H7 (cell line): ENCODE results near the gene RAPGEF5. TPM values are rescaled to one million over a fixed set of nuclear protein-coding genes. Genes with fewer than 3 reads are reported as not detected.

ENCODE experiments used
- DNase-seq: peaks from one replicate; pipeline ENCODE4 v3.0.0; 2012
- H3K27me3 ChIP-seq: 2 replicates; pipeline ENCODE4 v1.6.0; 2011; ENCODE audit warnings: mild to moderate bottlenecking, low read length; ENCODE audit not compliant: control insufficient read depth, insufficient read depth
- H3K36me3 ChIP-seq: replicated peaks from 2 replicates; pipeline ENCODE4 v1.5.1; 2011; ENCODE audit warnings: low read length; ENCODE audit not compliant: control insufficient read depth, insufficient read depth
- H3K4me3 ChIP-seq: 2 replicates; pipeline ENCODE4 v1.5.1; 2011; ENCODE audit warnings: low read depth, mild to moderate bottlenecking, control low read depth, low read length, moderate library complexity; ENCODE audit not compliant: insufficient read depth
- total RNA-seq: library from RNA; depleted of rRNA; stranded (reverse); fragments of >200 nt; shearing (Covaris generic); gene quantifications from 2 replicates; pipeline ENCODE4 v1.2.3, GENCODE V29; 2014

Gene RAPGEF5
- total RNA-seq, 1 experiment from 2014 or later = 4.2 TPM

DNA sequence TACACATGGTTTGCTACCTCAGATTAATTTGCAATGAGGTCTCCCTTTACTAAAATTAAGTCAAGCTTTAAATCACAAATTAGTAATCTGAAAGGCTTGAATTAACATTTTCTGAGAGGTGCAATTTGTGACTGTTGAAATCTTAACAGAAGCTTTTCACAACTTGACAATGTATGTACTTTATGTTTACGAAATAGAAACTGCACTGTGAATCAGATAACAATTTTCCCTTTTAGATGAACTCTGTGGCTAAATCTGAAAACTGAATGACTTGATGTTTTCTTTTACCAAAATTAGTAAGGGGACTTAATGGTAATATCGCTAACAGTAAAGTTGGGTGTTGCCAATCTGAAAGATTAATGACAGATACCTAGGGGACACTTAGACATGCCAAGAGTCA is 197.6 kb downstream of the RAPGEF5 start:
- DNase-seq = no peak
- H3K27me3 ChIP-seq = no peaks in the 10 kb centered on the region
- no peaks in the 10 kb centered on the region for H3K36me3 ChIP-seq
- no peak overlapping the region for H3K4me3 ChIP-seq

DNA sequence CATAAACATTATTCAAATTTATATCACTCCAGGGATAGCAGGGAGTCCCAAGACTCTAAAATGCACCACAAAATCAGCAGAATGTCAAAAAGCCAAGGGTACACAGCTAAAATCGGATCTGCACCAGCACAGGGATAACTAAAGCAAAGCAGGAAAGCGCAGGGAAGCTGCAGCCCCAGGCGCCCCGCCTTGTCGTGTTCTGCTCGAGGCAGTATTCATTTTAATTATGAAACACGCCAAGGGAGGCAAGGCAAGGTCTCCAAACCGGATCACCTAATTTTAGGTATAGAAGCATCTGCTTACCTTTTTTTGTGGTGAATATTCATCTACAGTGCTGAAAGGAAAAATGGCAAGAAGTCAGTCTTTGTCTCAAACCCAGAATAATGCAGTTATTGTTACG is 199.4 kb downstream of the RAPGEF5 start:
- H3K27me3 ChIP-seq = no peaks in the 10 kb centered on the region
- DNase-seq = no peak
- H3K4me3 ChIP-seq = no peak overlapping the region
- H3K36me3 ChIP-seq = no peaks in the 10 kb centered on the region

DNA sequence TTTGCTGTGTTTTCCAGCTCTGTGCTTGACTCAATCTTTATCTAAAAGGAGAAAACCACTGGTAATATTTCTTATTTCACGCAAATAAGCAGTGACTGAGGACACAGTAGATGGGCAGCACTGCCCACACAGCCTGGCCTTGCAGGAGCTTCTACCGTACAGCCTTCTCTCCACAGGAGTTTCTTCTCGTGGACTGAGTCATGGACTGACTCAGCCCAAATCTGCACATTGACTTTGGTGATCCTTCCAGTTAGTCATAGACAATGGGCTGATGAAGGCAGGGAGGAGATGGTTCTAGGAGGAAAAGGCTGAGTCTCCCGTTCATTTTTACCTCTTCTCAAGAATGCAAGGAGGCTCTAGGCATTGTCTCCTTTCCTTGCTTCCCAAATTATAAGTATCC is 200.7 kb downstream of the RAPGEF5 start:
- H3K36me3 ChIP-seq = no peaks in the 10 kb centered on the region
- H3K4me3 ChIP-seq = no peak overlapping the region
- no peaks in the 10 kb centered on the region for H3K27me3 ChIP-seq
- no peak for DNase-seq

DNA sequence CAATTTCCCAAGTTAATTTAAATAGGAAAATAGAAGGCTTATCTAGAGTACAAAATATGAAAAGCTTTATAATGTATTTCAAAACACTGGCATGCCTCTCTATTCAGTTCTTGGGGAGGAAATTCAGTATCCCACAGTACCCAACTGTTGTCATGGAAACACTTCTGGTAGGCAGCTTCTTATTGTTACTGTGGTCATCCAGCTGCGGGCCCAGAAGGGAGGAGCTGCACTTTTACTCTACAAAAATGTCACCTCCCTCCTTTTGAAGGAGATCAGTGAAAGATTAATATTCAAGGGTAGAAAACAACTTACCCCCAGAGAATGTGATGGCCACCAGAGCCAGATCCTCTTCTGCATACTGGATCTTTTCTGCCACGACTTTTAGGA is 202.8 kb downstream of the RAPGEF5 start:
- DNase-seq = peak; percentile 31
- Histone ChIP-seq H3K4me3 (no peak overlapping the region), H3K36me3 (no peaks in the 10 kb centered on the region)

DNA sequence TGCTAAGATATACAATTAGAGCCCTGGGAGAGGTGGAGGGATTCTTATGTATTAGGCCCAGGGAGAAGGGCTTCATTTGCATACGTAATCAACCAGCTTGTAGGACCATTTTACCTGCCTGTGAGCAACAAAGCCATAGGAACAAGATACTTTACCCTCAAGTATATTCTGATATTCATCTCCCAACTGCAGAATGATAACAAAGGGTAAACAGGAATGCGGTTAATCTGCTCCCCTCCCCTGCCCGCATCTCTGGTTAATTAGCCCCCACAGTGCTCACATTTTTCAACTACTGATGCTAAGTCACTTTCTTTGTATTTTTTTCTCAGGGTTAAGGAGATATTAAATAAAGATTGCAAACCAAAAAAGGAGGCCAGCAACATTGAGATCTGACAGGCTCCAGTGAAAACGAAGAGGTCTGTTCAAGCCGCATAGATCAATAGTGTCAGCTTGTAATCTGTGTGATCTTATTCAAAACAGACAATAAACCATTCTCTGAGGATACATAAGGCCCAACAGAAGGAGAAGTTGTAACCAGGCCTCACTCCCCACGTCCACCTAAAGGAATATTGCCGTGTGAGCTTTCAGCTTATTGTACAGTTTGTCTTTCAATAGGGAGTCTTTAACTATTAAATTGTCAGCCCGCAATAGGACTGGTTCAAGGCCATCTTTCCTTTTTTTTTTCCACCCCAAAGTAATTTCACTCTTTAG is 203.4 kb downstream of the RAPGEF5 start:
- H3K36me3 ChIP-seq = no peaks in the 10 kb centered on the region
- no peak overlapping the region for H3K4me3 ChIP-seq
- no peaks in the 10 kb centered on the region for H3K27me3 ChIP-seq
- peak; percentile 13 for DNase-seq

More for the DNA sequence above, 202.8 kb downstream of the RAPGEF5 start:
- H3K27me3 ChIP-seq = no peaks in the 10 kb centered on the region

DNA sequence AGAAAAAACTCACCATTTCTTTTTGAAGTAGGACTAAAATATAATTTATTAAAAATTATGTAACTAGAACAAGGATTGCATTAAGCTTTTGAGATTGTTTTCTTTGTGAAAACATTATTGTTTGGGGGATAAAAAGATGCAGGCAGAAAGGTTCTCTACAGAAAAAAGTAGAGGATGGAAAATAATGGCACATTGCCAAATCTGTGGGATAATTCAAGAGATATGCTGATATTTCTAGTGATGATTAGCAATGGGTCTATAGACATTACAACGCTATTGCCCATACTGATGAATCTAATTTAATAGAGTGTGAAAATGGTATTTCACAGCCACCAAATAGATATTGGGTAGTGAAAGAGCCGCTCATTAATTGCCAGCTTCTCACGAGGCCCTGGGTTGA is 204.3 kb downstream of the RAPGEF5 start:
- Histone ChIP-seq H3K27me3 (no peaks in the 10 kb centered on the region), H3K4me3 (no peak overlapping the region), H3K36me3 (no peaks in the 10 kb centered on the region)
- DNase-seq = no peak

DNA sequence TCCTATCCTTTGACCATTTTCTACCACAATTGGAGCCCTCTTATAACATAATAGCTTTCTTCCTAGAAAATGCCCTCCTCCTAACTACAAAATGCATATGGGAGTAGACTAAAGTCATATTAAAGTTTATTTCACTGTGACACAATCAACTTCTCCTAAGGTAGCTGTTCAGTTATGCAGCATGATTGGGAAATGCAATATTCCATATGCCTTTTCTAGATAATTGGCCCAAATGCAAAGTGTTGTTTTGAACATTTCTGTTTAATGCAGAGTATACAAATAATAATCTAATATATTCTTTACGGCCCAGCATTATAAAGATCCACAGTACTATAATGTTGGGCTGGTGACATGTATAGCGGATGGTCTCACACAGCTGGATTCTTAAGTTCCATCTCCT is 205.1 kb downstream of the RAPGEF5 start:
- H3K27me3 ChIP-seq = no peaks in the 10 kb centered on the region
- no peak for DNase-seq
- H3K4me3 ChIP-seq = no peak overlapping the region
- no peaks in the 10 kb centered on the region for H3K36me3 ChIP-seq

DNA sequence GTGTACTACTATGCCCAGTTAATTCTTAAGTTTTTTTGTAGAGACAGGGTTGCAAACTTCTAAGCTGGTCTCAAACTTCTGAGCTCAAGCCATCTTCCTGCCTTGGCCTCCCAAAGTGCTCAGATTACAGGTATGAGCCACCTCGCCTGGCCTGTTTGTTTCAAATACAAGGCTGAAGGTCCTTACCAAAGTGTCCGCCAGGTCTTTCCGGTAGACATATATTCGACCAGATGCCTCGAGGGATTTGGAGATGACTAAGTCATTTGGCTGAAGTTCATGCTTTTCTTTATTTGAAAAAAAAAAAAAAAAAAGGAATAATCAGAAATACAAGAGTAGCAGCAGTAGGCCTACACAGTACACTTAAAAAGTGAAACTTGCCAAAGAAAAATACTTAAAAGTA is 206.7 kb downstream of the RAPGEF5 start:
- DNase-seq = no peak
- Histone ChIP-seq H3K27me3 (no peaks in the 10 kb centered on the region), H3K4me3 (no peak overlapping the region), H3K36me3 (no peaks in the 10 kb centered on the region)

DNA sequence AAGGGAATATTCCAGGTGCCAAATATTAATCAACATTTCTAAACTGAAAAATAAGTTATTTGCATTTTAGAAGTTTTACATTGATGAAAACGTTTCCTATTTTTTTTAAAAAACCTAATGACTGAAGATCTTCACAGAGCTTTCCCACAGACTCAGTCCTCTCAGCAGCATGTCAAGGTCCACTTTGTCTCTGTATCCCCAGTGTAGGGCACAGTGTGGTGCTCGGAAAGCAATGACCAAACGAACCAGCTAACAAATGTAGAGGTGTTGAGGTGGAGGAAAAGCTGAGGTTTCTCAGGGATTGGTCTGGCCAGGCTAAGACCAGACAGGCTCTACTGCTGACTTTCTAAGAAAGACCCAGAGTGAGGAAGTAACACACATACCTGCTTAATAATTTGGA is 209.1 kb downstream of the RAPGEF5 start:
- H3K36me3 ChIP-seq = peaks cover 3% of the 10 kb centered on the region
- H3K27me3 ChIP-seq = no peaks in the 10 kb centered on the region
- DNase-seq = no peak
- H3K4me3 ChIP-seq = no peak overlapping the region

DNA sequence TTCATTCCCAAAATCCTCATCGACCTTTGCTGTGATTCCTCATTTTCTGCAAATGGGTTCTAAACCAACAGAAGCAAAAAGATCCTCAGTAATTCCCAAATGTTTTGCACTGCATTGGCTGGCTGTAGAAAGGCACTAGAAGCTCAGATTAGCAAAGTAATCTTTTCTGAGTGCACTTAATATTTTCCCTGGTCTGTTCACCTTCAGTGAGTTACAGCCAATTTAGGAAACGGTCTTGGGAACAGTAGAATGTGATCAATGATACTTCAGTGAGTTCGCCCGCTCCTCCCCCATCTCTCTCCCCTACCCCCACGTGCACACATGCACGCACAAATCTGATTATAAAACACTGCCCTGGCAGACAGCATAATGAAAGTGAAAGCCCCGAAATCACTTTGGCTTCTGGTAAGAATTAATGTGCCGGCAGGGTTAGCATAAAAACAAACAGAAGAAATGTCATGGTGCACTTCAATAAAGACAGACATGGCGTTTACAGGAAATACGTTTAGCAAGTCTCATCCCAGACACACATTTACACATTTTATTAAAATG is 209.9 kb downstream of the RAPGEF5 start:
- Histone ChIP-seq H3K4me3 (no peak overlapping the region), H3K27me3 (no peaks in the 10 kb centered on the region), H3K36me3 (peaks cover 3% of the 10 kb centered on the region)
- no peak for DNase-seq

DNA sequence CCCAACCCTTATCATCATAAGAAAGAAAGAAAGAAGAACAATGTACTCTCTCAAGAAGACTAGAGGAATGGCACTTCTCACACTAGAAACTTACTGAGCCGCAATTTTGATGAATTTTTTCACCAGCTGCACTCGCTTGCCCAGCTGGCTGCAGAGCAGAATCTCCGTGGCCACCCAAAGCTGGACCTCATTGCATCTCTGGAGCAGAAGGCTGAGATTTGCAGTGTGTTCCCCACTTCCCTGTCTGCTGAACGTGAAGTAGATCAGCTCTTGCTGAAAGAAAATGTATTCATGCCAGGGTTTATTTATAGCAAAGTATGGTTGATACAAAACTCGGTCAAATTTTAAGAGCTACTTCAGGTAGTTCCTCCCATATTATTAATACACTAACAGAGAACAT is 212.0 kb downstream of the RAPGEF5 start:
- no peak overlapping the region for H3K4me3 ChIP-seq
- DNase-seq = no peak
- H3K36me3 ChIP-seq = peaks cover 3% of the 10 kb centered on the region
- no peaks in the 10 kb centered on the region for H3K27me3 ChIP-seq

DNA sequence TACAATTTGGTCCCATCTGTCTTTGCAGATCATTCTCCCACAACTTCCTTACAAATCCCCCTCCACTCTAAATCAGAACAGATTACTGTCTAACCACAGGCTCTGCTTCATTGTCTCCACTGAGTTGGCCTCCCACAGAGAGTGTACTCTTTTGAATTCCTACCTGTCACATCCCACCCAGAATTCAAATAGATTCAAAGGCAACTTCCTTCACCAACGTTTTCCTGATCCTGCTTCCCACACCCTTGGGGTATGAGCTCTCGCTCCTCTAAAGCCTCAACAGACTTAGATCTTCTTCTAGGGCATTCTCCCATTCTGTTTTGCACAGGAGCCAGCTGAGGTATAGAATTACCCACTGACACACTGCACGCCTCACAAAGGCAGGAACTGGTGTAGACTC is 213.5 kb downstream of the RAPGEF5 start:
- DNase-seq = no peak
- no peak overlapping the region for H3K4me3 ChIP-seq
- no peaks in the 10 kb centered on the region for H3K27me3 ChIP-seq
- peaks cover 5% of the 10 kb centered on the region for H3K36me3 ChIP-seq

DNA sequence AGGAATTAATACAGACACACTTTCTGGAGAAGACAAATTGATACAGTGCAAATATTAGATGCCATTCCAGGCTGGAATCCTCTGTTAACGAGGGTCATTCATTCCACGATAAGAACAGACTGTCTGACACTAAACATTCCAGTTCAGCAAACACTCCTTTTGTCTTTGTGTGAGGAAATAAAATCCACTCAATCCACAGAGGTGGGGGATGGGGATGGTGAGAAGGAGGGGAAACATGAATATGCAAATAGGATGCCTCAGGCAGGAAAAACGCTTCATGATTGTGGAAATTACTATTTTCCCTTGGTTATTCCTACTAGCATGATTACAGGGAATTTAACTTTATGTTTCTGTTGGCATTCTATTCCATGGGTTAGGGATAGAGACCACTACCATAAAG is 214.4 kb downstream of the RAPGEF5 start:
- peaks cover 5% of the 10 kb centered on the region for H3K36me3 ChIP-seq

DNA sequence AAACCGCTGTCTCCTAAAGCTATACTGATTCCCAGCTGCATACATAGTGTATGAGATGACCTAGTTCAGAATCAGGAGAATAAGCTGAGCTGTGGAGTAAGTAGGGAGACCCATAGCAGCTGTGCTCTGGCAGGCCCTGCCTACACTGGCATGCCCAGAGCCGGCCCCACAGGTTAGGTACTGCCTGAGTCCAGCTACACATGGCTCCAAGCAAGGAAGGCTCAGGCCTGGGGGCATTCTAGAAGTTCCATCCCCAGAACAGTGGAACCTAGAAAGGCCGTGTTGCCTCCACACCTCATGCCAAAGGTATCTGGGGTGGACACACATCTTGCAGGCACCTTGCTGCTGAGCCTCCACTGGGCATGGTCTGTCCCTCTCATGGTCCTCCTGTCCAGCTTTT is 215.6 kb downstream of the RAPGEF5 start:
- peaks cover 5% of the 10 kb centered on the region for H3K36me3 ChIP-seq
- no peak for DNase-seq
- no peaks in the 10 kb centered on the region for H3K27me3 ChIP-seq
- no peak overlapping the region for H3K4me3 ChIP-seq

More for the DNA sequence above, 214.4 kb downstream of the RAPGEF5 start:
- DNase-seq = no peak
- no peak overlapping the region for H3K4me3 ChIP-seq
- H3K27me3 ChIP-seq = no peaks in the 10 kb centered on the region

DNA sequence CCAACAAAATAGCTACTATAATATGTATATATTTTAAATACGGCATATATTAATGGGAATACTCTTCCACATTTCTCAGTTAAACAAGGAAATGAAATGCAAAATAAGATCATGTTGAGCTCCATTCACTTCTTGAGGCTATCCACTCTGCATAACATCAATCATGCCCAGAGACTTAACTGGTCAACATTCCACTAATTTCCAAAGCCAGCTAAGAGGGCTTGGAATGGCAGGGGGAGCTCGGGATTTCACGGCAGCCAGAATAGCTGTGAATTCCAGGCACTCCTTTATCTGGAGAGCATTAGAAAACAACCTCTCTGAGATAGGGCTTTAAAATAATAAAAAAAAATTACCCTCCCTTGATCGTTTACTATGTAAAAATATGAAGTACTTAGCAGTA is 216.4 kb downstream of the RAPGEF5 start:
- DNase-seq = no peak
- H3K4me3 ChIP-seq = no peak overlapping the region
- H3K36me3 ChIP-seq = peaks cover 5% of the 10 kb centered on the region
- no peaks in the 10 kb centered on the region for H3K27me3 ChIP-seq

DNA sequence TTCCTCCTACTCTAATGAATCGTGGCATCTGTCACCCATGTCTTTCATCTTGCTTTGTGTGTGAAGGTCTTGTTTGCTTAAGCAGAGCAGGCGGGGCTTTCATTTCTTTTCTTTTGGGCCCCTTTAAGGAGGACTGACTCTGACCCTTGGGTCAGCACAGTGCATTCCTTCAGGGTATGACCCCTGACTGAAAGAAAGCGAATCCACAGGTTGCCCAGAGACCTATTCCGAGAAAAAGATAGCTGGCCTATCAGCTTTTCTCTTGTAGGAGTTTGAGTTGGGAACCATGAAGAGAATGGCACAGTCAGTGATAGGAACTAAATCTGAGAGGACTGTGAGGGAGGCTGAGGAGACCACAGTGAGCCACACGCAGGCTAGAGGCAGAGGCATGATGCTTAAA is 218.1 kb downstream of the RAPGEF5 start:
- H3K36me3 ChIP-seq = peaks cover 2% of the 10 kb centered on the region
- H3K4me3 ChIP-seq = no peak overlapping the region
- DNase-seq = no peak
- no peaks in the 10 kb centered on the region for H3K27me3 ChIP-seq
